OCI-LY7 (cell line): ENCODE data around the gene ICAM1. TPM values are rescaled to one million over a fixed set of nuclear protein-coding genes. Genes with fewer than 3 reads are reported as not detected.

Source experiments
- BruUV-seq: library from RNA; stranded (reverse); fragments of 400-500 nt; replicated peaks from 2 replicates; lab custom pipeline; 2021; lab: Mats Ljungman, UMichigan
- CTCF ChIA-PET: fragments of 300-600 bp; sonication (Branson Sonifier 250); formaldehyde crosslinking; loops from one replicate; lab custom pipeline; 2022; ENCODE audit warnings: antibody characterized with exemption; ENCODE audit not compliant: unreplicated experiment; lab: Charles Lee
- POLR2A ChIA-PET: fragments of 300-600 bp; sonication (Branson Sonifier 250); formaldehyde crosslinking; loops from one replicate; lab custom pipeline; 2022; ENCODE audit warnings: antibody characterized with exemption; lab: Charles Lee
- DNase-seq: peaks from one replicate; pipeline ENCODE4 v3.0.0-alpha.2; 2015; ENCODE audit warnings: low spot score
- H2AFZ ChIP-seq: fragments of 200-600 bp; sonication (generic), shearing (Covaris generic); 2 replicates; pipeline ENCODE4 v1.6.1; 2014; ENCODE audit warnings: mild to moderate bottlenecking, antibody characterized with exemption, low read length, moderate library complexity
- H3K27ac ChIP-seq: fragments of 200-600 bp; sonication (generic); 2 replicates; pipeline ENCODE4 v1.5.1; 2014; ENCODE audit warnings: mixed run types, low read depth, mild to moderate bottlenecking, moderate library complexity, low read length, inconsistent platforms; ENCODE audit not compliant: poor library complexity, severe bottlenecking
- H3K36me3 ChIP-seq: fragments of 200-600 bp; sonication (generic); 2 replicates; pipeline ENCODE4 v1.6.1; 2014; ENCODE audit warnings: mild to moderate bottlenecking, antibody characterized with exemption, low read length, moderate library complexity, mixed read lengths; ENCODE audit not compliant: insufficient read depth
- H3K4me1 ChIP-seq: fragments of 200-600 bp; sonication (generic); 2 replicates; pipeline ENCODE4 v1.5.1; 2014; ENCODE audit warnings: mild to moderate bottlenecking, low read length; ENCODE audit not compliant: insufficient read depth, poor library complexity, severe bottlenecking
- H3K4me2 ChIP-seq: fragments of 200-600 bp; sonication (generic); 2 replicates; pipeline ENCODE4 v1.6.1; 2014; ENCODE audit warnings: mild to moderate bottlenecking, low read length
- H3K4me3 ChIP-seq: fragments of 200-600 bp; sonication (generic); 2 replicates; pipeline ENCODE4 v1.5.1; 2014; ENCODE audit warnings: mild to moderate bottlenecking, low read depth, low read length; ENCODE audit not compliant: poor library complexity, severe bottlenecking
- H3K79me2 ChIP-seq: fragments of 200-600 bp; sonication (generic); 2 replicates; pipeline ENCODE4 v1.6.1; 2016; ENCODE audit warnings: low read depth, mild to moderate bottlenecking, low read length, moderate library complexity, mixed read lengths; ENCODE audit not compliant: insufficient read depth
- H3K9me2 ChIP-seq: fragments of 200-600 bp; sonication (generic); 2 replicates; pipeline ENCODE4 v1.6.1; 2016; ENCODE audit warnings: mild to moderate bottlenecking, low read length, mixed read lengths; ENCODE audit not compliant: insufficient read depth
- H3K9me3 ChIP-seq: fragments of 200-600 bp; sonication (generic); 2 replicates; pipeline ENCODE4 v1.6.1; 2014; ENCODE audit warnings: mild to moderate bottlenecking, mixed run types, low read length, mixed read lengths
- H4K20me1 ChIP-seq: fragments of 200-600 bp; sonication (generic); 2 replicates; pipeline ENCODE4 v1.6.1; 2014; ENCODE audit warnings: mild to moderate bottlenecking, antibody characterized with exemption, low read length, moderate library complexity, mixed read lengths; ENCODE audit not compliant: insufficient read depth
- CTCF ChIP-seq: fragments of 200-600 bp; sonication (generic); conservative IDR thresholded peaks from 2 replicates; pipeline ENCODE4 v1.5.1; 2014; ENCODE audit warnings: mild to moderate bottlenecking, antibody characterized with exemption, low read length, moderate library complexity, mixed read lengths
- EZH2phosphoT487 ChIP-seq: fragments of 200-600 bp; sonication (generic); IDR thresholded peaks from 2 replicates; pipeline ENCODE4 v1.6.1; 2018; ENCODE audit warnings: low read depth, borderline replicate concordance, mild to moderate bottlenecking, mixed run types, antibody characterized with exemption, low read length, moderate library complexity, mixed read lengths
- intact Hi-C: fragments of 100-400 bp; cut with micrococcal nuclease; formaldehyde crosslinking; loops from one replicate; pipeline ENCODE4 v1.10.0; 2022; ENCODE audit not compliant: unreplicated experiment
- total RNA-seq, 2 experiments: library from RNA; depleted of rRNA in 1 of 2; stranded (reverse); fragments of >200 nt in 1 of 2; shearing (Covaris generic) in 1 of 2; gene quantifications; 2 replicates each; pipeline ENCODE4 v1.2.3, GENCODE V29; 2014 to 2022

The ICAM1 gene
- total RNA-seq, 2 experiments from 2014 or later: 12.0 to 13.4 TPM

- H4K20me1 ChIP-seq: no peaks in the 10 kb centered on the region
- peaks cover 13% of the 10 kb centered on the region for H3K4me1 ChIP-seq
- H3K4me2 ChIP-seq: no peak overlapping the region
- H3K27ac ChIP-seq: no peak overlapping the region
- no peaks in the 10 kb centered on the region for H3K9me3 ChIP-seq
- ChIA-PET CTCF (no interaction called here), POLR2A (no interaction called here)
- peaks cover 73% of the 10 kb centered on the region for H3K36me3 ChIP-seq
- no peaks in the 10 kb centered on the region for H3K79me2 ChIP-seq
- no peaks in the 10 kb centered on the region for H3K9me2 ChIP-seq
- TF ChIP-seq CTCF (no peak), EZH2phosphoT487 (no peak)
- intact Hi-C loops: no loop called here
- no peak overlapping the region for H2AFZ ChIP-seq
- no TSS peak for BruUV-seq
- no peak for DNase-seq
- no peak overlapping the region for H3K4me3 ChIP-seq
Measured at GRCh38 chr19:10317045-10317856, 46.3 kb downstream of the ICAM1 start.

GRCh38 chr19:10317857-10318462, 47.0 kb downstream of the ICAM1 start:
- H3K4me2 ChIP-seq: no peak overlapping the region
- BruUV-seq: no TSS peak
- H3K9me3 ChIP-seq: no peaks in the 10 kb centered on the region
- ChIA-PET POLR2A (no interaction called here), CTCF (no interaction called here)
- H2AFZ ChIP-seq: no peak overlapping the region
- no peaks in the 10 kb centered on the region for H4K20me1 ChIP-seq
- no peaks in the 10 kb centered on the region for H3K79me2 ChIP-seq
- no peak overlapping the region for H3K27ac ChIP-seq
- intact Hi-C loops: loop anchor here (2.0 kb wide), 1 partner anchor 35 kb away; no protein-coding TSS in a partner anchor
- TF ChIP-seq CTCF: no peak
- H3K9me2 ChIP-seq: no peaks in the 10 kb centered on the region
- H3K4me3 ChIP-seq: no peak overlapping the region
- H3K4me1 ChIP-seq: peaks cover 13% of the 10 kb centered on the region
- no peak for DNase-seq
- H3K36me3 ChIP-seq: peaks cover 76% of the 10 kb centered on the region
